ENCODE results near the gene HECA. TPM values are rescaled to one million over a fixed set of nuclear protein-coding genes. Genes with fewer than 3 reads are reported as not detected.

The HECA gene, protein sequence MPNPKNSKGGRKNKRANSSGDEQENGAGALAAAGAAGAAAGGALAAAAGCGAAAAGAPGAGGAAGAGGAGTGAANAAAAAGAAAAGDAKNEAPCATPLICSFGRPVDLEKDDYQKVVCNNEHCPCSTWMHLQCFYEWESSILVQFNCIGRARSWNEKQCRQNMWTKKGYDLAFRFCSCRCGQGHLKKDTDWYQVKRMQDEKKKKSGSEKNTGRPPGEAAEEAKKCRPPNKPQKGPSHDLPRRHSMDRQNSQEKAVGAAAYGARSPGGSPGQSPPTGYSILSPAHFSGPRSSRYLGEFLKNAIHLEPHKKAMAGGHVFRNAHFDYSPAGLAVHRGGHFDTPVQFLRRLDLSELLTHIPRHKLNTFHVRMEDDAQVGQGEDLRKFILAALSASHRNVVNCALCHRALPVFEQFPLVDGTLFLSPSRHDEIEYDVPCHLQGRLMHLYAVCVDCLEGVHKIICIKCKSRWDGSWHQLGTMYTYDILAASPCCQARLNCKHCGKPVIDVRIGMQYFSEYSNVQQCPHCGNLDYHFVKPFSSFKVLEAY
- total RNA-seq = 10 to 100 TPM; 11.3 to 38.4 (median 25.7) TPM

DNA sequence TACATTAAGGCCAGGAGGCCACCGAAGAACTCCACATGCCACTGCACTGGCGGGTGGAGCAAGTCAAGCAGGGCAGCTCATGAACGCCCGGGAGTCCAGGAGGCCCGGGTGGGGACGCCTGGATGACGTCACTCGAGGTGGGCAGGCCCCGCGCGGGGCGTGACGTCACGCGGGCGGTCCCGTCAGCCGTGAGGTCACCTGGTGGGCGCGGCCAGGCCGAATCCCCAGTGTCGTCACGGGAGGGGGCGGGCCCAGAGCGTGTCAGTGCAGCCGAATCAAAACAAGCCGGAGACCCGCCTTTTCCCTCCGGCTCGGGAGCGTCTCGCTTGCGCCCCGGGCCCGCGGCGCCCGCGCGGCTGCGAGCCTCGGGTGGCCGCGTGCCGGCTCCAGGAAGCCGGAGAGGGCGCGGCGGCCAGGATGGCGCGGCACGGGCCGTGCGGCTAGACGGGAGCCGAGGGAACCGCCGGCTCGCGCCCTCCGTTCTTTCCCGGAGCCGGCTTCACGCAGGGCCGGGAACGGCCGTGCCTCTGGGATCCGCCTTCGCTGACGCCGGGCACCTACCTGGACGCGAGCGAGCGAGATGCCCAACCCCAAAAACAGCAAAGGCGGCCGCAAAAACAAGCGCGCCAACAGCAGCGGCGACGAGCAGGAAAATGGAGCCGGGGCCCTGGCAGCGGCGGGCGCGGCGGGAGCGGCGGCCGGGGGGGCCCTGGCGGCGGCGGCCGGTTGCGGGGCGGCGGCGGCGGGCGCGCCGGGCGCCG is at the start of gene HECA:
HECA (plus strand) TSS at position 264 of the 761 bp plus-strand sequence; CDS start at position 581, 317 bp downstream.
- Histone ChIP-seq H3K9me3 (no peaks in the 10 kb centered on the region), H3K4me1 (peaks cover 9 to 12% of the 10 kb centered on the region in 2 donors), H3K36me3 (no peaks in the 10 kb centered on the region), H3K4me3 (peak within 1 kb of the TSS; percentile 77 to 98), H3K27me3 (no peaks in the 10 kb centered on the region), H3K27ac (peak within 1 kb of the TSS; percentile 97 to 99)
- DNase-seq = peak; percentile 97 to 98
- intact Hi-C loops (cut with DNase I; ENCODE audit: low total_unique reads) = no loop called here
- TF ChIP-seq, protein P1, sequence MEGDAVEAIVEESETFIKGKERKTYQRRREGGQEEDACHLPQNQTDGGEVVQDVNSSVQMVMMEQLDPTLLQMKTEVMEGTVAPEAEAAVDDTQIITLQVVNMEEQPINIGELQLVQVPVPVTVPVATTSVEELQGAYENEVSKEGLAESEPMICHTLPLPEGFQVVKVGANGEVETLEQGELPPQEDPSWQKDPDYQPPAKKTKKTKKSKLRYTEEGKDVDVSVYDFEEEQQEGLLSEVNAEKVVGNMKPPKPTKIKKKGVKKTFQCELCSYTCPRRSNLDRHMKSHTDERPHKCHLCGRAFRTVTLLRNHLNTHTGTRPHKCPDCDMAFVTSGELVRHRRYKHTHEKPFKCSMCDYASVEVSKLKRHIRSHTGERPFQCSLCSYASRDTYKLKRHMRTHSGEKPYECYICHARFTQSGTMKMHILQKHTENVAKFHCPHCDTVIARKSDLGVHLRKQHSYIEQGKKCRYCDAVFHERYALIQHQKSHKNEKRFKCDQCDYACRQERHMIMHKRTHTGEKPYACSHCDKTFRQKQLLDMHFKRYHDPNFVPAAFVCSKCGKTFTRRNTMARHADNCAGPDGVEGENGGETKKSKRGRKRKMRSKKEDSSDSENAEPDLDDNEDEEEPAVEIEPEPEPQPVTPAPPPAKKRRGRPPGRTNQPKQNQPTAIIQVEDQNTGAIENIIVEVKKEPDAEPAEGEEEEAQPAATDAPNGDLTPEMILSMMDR (IDR thresholded peaks at IDR 0.05) = peak in 1 of 4 experiments; percentile 46
- TF ChIP-seq POLR2A (IDR thresholded peaks at IDR 0.05) = peak; percentile 93 to 97

- H3K27ac ChIP-seq = no peak overlapping the region
- intact Hi-C loops (cut with DNase I; ENCODE audit: low total_unique reads) = no loop called here
- no peak for DNase-seq
- no peaks in the 10 kb centered on the region for H3K4me1 ChIP-seq
- H3K9me3 ChIP-seq = no peaks in the 10 kb centered on the region
- TF ChIP-seq, protein P1 (IDR thresholded peaks at IDR 0.05) = no peak
- TF ChIP-seq POLR2A (IDR thresholded peaks at IDR 0.05) = no peak
- H3K27me3 ChIP-seq = no peaks in the 10 kb centered on the region
- H3K4me3 ChIP-seq = no peak overlapping the region
- no peaks in the 10 kb centered on the region for H3K36me3 ChIP-seq
These were observed 43.1 kb upstream of the HECA start for GRCh38 chr6:139091826-139092225.

- Histone ChIP-seq H3K4me1 (no peaks in the 10 kb centered on the region), H3K36me3 (no peaks in the 10 kb centered on the region), H3K27me3 (no peaks in the 10 kb centered on the region), H3K27ac (no peak overlapping the region), H3K4me3 (no peak overlapping the region), H3K9me3 (no peaks in the 10 kb centered on the region)
- no peak for DNase-seq
- no peak for TF ChIP-seq POLR2A (IDR thresholded peaks at IDR 0.05)
- TF ChIP-seq, protein P1 (IDR thresholded peaks at IDR 0.05) = no peak
- intact Hi-C loops (cut with DNase I; ENCODE audit: low total_unique reads) = no loop called here
These were observed 34.9 kb upstream of the HECA start for GRCh38 chr6:139099984-139100383.

- Histone ChIP-seq H3K27me3 (no peaks in the 10 kb centered on the region), H3K9me3 (no peaks in the 10 kb centered on the region), H3K27ac (no peak overlapping the region), H3K36me3 (no peaks in the 10 kb centered on the region), H3K4me1 (peaks cover 0 to 4% of the 10 kb centered on the region in 2 donors), H3K4me3 (no peak overlapping the region)
- DNase-seq = no peak
- intact Hi-C loops (cut with DNase I; ENCODE audit: low total_unique reads) = no loop called here
- TF ChIP-seq, protein P1 (IDR thresholded peaks at IDR 0.05) = no peak
- no peak for TF ChIP-seq POLR2A (IDR thresholded peaks at IDR 0.05)
These were observed 27.8 kb upstream of the HECA start for GRCh38 chr6:139107051-139107450.
